NOMO-1 (cell line): Measurements from ENCODE around the gene ANKRD9.

Source experiments
- DNase-seq, 2 experiments: peaks; one replicate each; lab custom pipeline; 2025; ENCODE audit not compliant: unreplicated experiment in 2 of 2; lab: John Stamatoyannopoulos, UW

ANKRD9 gene

GRCh38 chr14:102513899-102514772, 4.6 kb upstream of the ANKRD9 start:
- DNase-seq, result no peak

- DNase-seq, result no peak
Observed at GRCh38 chr14:102512793-102513300, 3.3 kb upstream of the ANKRD9 start.

- DNase-seq, result no peak
Observed at GRCh38 chr14:102511538-102511937, 2.0 kb upstream of the ANKRD9 start.

- no peak for DNase-seq
Observed at GRCh38 chr14:102510616-102511520, 1.3 kb upstream of the ANKRD9 start.

- peak; percentile 22 to 24 for DNase-seq
Observed at GRCh38 chr14:102508774-102509745, 516 bp downstream of the ANKRD9 start.

GRCh38 chr14:102508410-102508773, 1.2 kb downstream of the ANKRD9 start:
- DNase-seq, result no peak

GRCh38 chr14:102507857-102508312, 1.7 kb downstream of the ANKRD9 start:
- DNase-seq, result no peak

- no peak for DNase-seq
Observed at GRCh38 chr14:102507081-102507856, 2.3 kb downstream of the ANKRD9 start.

- no peak for DNase-seq
Observed at GRCh38 chr14:102506626-102506925, 3.0 kb downstream of the ANKRD9 start.

- DNase-seq, result no peak
Observed at GRCh38 chr14:102505775-102506625, 3.6 kb downstream of the ANKRD9 start.

- DNase-seq, result no peak
Observed at GRCh38 chr14:102505000-102505619, 4.5 kb downstream of the ANKRD9 start.

- DNase-seq, result no peak
Observed at GRCh38 chr14:102504328-102504999, 5.1 kb downstream of the ANKRD9 start.

GRCh38 chr14:102503641-102504327, 5.8 kb downstream of the ANKRD9 start:
- DNase-seq, result no peak

GRCh38 chr14:102502571-102502970, 7.0 kb downstream of the ANKRD9 start:
- DNase-seq, result no peak

GRCh38 chr14:102501751-102502315, 7.7 kb downstream of the ANKRD9 start:
- no peak for DNase-seq

GRCh38 chr14:102500713-102501112, 8.9 kb downstream of the ANKRD9 start:
- DNase-seq, result no peak

- DNase-seq, result no peak
Observed at GRCh38 chr14:102500158-102500662, 9.4 kb downstream of the ANKRD9 start.
